Superior temporal gyrus (tissue), 1 donor: Measurements from ENCODE around the gene TMEM184C.

Source experiments
- DNase-seq: peaks from one replicate; pipeline ENCODE4 v3.0.0-alpha.2; 2016; ENCODE audit errors: extremely low spot score

TMEM184C gene

DNA sequence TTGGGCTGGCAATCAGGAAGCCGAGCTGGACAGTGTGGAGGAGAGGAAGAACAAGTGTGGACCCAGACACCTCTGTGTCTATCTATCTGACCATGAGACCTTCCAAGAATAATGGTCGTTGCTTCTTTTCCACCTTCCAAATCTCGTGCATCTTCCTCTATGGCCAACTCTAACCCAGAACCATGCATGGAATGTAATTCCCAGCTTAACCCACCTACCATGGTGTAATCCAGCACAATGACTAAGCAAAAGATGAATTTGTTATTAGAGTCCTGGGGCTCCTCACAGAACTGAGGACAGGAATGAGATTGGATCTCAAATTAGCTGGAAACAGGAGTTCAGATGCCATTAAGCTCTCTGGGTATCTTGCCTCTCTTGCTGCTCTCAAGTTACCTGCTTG, 17.4 kb upstream of the TMEM184C start:
- DNase-seq = no peak

DNA sequence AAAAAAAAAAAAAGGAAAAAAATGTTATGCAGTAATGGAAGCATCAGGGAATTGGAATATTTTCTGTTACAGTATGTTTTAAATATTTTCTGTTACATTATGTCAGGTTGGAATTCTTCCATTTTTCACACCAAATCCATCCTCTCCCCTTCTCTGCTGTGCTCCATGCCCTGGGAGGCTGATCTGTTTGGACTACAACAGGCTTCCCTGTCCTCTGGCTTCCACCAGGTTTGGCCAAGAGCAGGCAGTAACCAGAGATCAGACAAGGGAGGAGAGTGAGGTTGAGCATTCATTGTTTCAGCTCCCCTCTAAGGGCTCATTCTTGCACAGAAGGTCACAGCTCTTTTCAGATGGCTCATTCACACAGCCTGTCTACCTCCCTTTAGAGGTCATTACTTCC, 11.7 kb upstream of the TMEM184C start:
- DNase-seq = no peak

DNA sequence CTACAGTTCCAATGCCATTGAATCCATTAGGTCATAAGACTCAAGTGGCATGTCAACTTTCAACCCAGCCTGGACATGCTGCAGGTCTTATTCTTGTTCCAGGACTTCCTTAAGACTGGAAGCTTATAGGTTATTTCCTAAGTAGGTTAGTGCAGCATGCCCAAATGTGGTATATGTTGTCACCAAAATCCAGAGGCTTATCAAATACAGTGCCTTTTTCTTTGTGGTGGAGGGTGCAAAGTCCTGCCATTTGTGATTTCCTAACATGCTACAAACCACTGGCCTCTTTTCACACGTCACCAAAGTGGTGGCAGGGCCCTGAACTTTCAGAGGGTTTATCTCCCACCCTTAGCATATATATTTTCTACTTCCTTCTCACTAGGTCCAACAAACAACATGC, 9.7 kb upstream of the TMEM184C start:
- DNase-seq = no peak

DNA sequence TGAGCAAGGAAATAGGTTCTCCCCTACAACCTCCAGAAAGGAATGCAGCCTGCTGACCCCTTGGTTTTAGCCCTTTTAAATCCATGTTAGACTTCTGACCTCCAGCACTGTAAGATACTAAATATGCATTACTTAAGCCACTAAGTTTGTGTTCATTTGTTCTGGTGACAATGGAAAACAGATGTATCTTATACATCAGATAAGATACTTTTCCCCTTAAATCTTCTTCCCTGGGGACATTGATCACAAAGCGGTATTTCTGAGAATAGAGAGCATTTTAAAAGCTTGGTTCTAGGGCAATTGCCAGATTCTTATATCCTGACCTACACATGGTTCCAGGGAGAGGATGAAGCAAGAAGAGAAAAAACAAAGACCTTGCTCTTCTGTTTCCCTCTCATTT, 6.5 kb upstream of the TMEM184C start:
- DNase-seq = no peak

DNA sequence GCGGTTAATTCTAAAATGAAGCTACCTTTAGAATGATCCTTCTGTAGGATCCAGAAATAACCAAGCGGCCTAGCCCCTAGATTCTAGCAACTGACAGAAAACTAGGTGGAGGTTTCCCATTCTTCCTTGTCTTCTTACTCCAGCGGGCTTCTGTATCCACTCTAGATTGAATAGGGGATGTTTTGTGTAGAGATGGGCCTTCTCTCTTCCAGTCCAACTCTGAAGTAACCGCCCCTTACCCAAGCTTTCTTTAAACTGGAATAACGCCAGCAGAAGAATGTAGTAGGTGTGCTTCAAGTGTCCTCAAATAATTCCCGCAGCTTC, 386 bp upstream of the TMEM184C start:
- no peak for DNase-seq

DNA sequence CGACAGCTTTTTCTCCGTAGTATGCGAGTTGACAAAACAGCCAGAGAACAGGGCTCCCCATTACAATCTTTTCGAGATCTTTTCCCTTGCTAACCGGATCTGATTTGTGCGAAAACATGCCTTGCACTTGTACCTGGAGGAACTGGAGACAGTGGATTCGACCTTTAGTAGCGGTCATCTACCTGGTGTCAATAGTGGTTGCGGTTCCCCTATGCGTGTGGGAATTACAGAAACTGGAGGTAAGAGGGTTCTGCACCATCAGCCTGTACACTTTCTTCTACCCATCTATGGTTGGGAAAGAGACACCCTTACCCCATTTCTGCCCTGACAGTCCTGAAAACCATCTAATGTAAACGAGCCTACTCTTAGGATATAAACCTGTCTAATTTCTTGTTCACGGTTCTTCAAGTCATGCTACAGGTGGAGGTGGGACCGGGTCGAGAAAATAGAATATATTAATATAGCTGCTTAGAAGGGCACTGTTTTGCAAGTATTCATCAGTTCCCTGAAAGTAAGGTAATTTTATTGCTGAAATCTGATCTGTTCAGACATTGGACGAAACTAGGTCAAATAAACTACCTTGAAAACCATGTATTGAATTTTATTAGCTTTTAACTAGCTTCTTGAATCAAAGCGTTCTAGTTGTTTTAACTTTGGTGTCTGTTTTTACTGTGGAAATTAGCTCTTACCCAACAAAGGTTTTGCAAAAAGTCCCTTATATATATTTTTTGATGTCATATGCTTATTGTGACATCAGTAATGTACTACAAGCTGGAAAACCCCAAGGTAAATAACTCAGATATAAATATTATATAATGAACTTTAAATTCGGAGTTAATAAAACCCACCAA, 869 bp downstream of the TMEM184C start:
- DNase-seq = peak; percentile 27

DNA sequence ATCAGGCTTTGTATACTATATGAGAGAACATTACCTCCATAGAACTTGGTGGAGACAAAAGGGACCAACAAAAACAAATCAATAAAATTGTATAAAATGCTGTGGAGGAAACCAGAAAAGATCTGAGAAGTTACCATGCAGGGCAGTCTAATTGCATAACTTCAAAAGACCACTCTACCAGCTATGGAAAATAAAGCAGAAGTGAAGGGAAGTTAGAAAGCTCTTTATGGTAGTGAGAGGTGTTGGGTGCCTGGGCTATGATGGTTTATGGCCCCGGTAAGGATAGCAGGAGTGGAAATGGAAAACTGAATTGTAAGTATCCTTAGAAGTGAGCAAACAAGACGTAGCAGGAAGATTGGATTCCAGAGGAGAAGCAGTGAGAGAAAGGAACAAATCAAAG, 3.1 kb downstream of the TMEM184C start:
- no peak for DNase-seq

DNA sequence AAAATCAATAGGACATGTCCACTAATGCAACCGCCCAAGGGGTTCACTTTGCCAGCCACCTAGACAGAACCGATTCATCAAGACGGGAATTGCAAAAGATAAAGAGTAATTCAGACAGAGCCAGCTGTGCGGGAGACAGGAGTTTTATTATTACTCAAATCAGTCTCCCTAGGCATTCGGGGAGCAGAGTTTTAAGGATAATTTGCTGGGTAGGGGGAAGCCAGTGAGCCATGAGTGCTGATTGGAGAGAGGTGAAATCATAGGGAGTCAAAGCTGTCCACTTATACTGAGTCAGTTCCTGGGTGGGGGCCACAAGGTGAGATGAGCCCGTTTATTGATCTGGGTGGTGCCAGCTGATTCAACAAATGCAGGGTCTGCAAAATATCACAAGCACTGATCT, 8.5 kb downstream of the TMEM184C start:
- no peak for DNase-seq

DNA sequence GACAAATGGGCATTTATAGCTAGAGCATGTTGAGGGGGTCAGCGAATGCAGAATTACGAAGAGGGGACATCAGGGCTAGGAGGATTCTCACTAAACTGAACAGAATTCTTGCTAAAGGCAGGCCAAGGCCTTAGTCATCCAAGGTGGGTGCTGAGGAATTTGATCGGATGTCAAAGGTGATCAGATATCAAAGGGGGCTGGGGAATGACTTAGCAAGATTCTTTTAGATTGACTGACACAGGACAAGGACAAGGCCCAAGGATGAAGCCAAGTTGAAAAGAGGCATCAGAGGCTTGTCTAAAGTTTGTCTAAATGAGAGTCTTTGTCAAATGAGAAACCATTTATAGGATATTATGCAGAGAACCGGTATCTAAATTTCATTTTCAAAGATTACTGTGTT, 9.7 kb downstream of the TMEM184C start:
- no peak for DNase-seq

DNA sequence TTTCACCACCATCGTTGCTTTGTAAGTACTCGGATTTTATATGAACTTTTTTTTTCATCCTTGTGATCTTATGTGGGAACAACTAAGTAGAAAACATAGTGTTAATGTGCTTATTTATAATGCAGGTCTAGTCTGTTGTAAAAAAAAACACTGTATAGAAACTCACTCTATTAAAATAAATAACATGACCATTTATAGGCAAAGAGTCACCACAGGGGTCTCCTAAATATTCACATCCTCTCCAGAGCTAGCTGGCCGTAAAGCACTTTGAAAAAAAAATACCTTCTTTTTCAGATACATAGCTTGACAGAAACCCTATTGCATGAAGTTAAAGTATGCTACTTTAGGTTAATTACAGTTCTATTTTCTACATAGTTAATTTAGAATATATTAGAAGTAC, 11.2 kb downstream of the TMEM184C start:
- DNase-seq = no peak

DNA sequence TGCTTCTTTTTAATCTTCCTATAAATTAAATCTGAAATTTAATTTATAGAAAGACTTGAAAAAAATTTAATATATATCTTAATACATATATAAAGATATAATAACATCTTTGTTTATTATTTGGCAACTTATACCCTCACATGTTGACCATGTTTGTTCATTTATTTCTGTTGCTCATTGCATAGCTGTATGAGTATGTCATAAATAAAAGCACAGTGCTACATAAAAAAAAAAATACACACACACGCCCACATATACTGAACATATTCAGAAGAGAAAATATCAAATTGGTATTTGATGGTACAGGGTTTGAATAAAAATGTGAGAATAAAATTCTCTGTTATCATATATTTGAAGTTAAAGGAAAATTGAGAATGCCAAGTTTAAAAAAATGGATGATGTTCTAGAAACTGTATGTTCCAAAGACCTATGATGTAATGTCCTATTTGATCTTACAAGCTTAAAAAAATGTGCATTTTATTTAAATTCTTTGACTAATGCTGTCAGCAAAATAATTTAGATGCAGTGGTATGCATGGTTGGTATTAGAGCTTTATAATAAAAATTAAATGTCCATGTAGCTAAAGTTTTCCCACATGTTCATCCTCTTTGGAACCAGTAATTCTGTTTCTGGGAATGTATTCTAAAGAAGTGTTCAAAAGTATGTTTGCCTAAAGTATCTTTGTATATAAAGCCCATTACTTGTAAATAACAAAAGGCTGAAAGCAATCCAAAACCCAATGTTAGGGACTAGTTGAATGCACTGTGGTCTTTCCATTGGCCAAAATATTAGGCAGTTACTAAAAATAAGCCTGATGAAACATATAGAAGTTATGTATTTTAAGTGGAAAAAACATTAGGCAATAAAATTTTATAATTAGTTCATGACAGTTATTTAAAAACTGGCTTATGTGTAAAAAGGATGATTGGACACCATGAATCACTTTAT, 12.9 kb downstream of the TMEM184C start:
- DNase-seq = no peak

DNA sequence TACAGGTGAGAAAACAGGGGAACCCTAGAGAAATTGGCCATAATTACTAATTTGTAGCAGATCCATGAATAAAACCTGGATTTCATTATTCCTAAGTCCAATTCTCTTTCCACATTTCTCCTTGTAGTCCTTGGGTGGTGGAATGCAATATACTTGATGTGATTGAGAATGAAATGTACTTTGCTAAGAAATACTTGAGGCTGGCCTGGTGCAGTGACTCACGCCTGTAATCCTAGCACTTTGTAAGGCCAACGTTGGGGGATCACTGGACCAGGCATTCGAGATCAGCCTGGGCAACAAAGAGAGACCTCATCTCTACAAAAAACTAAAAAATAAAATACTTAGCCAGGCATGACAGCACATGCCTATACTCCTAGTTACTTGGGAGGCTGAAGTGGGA, 15.9 kb downstream of the TMEM184C start:
- DNase-seq = no peak

DNA sequence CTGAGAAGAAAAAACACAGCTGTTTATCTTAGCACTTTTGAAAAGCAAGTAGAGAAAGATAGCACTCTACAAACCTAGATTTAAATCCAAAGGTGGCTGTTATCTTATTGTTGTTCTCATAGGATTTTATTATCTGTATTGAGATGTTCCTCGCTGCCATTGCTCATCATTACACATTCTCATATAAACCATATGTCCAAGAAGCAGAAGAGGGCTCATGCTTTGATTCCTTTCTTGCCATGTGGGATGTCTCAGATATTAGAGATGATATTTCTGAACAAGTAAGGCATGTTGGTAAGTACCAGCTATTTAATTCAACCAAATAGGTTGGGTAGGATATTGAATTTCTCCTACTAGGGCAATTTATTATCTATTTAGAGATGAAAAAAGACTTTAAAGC, 16.4 kb downstream of the TMEM184C start:
- no peak for DNase-seq

DNA sequence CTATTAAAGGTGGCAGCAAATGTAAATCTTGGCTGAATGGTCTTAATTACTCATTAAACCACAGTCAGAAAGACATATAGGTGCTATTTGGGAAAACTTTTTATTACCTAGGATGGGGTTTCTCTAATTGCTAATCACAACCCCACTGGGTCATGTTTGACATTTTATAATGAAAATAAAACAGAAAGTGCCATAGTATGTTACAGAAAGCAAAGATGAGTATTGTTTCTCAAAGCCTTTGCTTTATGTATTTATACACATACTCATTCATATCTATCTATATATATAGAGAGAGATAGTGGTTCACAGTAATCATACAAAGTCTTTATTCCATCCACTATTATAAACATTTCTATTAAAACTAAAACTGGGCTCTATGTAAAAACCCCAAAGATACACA, 18.2 kb downstream of the TMEM184C start:
- DNase-seq = no peak

DNA sequence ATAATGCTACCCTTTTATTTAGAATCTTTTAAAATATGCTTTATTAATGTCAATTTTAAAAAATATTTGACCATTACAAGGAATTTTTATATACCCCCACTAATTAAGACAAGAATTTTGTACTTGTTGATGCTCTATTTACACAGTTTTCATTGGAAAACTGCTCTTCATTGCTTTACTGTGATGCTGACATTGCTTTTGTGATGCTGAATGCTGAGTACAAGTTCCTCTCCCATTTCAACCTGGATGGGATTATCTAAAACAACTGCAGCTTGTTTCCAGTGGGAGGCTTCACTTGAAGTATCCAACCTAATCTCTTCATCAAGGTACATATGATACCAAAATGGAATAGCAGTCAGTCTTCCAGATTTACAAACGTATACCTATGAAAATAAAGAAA, 21.2 kb downstream of the TMEM184C start:
- no peak for DNase-seq

DNA sequence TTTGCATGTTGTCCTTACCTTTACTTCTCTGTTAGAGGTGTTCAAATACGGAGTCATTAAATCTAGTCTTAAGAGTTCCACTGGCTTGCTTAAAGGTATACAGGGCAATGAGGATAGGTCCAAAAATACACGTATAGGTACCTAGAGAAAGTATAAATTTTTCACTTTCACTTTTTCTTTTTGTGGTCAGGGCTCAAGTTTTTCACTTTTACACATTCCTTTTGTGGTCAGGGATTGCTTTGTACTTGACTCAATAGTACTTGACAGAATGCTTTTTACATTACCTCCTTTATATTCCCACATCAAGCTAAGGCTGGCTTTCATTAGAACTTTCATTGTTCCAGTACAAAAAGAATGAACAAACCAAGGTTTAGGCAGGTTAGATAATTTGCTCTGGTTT, 21.7 kb downstream of the TMEM184C start:
- DNase-seq = no peak

DNA sequence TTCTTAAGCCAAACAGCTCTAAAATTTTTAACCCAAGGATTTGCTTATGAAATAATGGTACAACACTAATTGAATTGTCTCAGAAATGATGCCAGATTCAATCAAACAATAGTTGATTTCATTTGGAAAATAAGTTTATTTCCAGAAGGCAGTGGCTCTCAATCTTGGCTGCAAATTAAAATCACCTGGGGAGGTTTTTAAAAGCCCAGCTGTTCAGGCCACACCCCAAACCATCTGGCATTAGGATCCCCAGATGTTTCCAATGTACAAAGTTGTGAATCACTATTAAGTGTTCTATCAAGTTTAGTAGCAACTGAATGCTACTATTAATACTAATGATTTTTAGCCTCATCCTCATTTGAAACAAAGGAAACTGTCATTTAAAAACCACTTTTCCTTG, 22.2 kb downstream of the TMEM184C start:
- DNase-seq = no peak

DNA sequence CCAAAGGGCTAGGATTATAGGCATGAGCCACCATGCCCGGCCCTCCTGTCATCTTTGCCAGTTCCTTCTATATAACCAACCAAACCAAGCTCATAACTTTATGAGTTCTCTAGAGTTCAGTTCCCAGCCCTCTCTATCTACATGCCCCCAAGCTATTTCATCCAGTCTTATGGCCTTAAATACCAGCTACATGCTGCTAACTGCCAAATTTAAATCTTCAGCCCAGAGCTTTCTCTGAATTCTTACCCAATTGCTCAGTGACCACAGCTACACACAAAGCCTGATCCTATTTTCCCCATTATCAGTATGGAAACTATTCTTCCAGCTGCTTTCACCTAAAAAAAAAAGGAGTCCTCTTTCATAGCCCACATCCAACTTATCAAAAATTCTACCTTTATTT, 23.1 kb downstream of the TMEM184C start:
- DNase-seq = no peak

DNA sequence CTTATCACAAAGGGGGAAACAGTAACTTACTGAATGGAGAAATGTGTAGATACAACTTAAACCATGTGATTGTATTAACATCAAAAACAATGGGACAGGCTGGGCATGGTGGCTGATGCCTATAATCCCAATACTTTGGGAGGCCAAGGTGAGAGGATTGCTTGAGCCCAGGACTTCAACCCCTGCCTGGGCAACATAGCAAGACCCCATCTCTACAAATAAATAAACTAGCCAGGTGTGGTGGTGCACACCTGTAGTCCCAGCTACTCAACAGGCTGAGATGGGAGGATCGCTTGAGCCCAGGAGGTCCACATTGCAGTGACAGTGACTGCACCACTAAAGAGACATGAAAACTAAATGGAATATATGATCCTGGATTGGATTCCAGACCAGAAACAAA, 26.4 kb downstream of the TMEM184C start:
- no peak for DNase-seq

DNA sequence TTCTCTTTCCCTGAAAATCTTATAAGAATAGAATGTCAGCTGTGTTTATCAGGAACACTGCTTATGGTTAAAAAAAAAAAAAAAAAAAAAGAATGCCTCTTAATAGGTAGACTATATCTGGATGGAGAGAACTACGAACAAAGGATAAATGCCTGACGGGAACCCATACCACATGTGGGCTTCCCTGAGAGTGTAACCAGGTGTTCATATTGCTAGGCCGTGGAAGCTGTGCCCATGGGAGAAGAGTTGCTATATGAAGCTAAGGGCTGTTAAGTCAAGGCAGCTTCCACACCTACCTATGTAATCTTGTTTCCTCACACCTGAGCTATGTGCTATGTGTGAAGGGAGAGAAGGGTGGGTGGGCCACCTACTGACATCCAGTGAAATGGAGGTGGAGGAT, 27.3 kb downstream of the TMEM184C start:
- DNase-seq = no peak

DNA sequence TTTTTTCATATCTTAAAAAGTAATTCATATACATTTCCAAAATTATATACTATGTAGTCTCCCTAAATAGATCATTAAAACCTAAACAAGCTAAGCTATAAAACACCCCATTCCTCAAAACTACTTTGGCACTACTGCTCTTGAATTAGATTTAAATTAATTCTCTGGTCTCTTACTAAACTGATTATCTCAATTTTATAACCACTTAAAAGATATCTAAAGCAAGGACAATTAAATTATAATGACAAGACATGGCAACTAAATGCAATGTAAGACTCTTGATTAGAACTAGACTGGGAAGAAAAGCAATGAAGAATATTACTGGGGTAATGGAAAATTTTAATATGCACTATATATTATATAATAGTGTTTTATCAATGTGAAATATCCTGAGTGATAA, 27.9 kb downstream of the TMEM184C start:
- DNase-seq = no peak

DNA sequence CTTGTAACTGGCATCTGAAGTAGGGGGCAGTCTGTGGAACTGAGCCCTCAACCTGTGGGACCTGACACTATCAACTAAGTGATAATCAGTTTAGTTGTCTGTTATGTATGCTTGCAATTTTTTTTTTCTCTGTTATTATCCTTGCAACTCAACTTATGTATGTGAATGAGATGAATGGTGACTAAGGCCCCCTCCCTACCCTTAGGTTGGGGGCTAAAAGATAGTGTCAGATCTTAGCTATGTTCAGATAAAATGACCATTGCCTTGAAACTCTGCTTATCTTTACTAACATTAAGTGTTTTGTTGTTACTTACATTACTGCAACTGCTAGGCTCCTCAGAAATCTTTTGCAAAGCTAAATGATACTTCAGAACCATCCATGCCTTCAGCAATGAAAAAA, 31.5 kb downstream of the TMEM184C start:
- DNase-seq = no peak

DNA sequence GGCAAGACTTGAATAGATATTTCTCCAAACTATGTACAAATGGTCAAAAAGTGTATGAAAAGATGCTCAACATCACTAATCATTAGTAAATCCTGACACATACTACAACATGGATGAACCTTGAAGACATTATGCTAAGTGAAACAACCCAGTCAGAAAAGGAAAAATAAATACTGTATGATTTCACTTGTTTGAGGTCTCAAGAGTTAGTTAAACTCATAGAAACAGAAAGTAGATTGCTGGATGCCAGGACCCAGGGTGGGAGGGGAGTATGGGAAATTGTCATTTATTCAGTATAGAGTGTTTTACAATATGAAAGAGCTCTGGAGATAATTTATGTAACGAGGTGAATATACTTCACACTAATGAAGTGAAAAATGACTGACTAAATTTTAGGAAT, 34.4 kb downstream of the TMEM184C start:
- no peak for DNase-seq
